ENCODE measurements around the gene TLE2. TPM values are rescaled to one million over a fixed set of nuclear protein-coding genes. Genes with fewer than 3 reads are reported as not detected.

The TLE2 gene
- total and polyA plus RNA-seq, 9 of the 15 experiments (the other 6 are each of a cell fraction or from before 2014, with no cell fraction given), result 0.35 to 13.1 (median 6.2) TPM

DNA sequence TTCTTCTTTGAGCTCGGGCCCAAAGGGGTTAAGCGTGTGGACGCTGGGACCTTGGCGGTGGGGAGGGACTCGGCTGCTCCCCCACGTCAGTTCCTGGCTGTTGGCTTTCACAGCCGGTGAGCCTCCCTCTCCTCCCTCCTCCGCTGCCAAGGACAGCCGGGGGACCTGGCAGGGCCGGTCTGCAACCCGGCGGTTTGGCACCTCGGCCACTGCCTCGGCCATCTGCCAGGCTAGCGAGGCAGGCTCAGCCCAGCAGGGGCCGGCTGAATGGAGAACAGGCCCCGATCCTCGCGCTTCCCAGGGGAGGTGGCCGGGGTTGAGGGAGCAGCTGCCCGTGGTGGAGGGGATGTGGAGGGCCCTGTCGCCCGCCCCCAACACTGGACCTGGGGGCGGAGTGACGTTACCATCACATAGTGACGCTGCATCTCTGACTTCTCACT, 28.2 kb upstream of the TLE2 start (continued):
- no peak for TF ChIP-seq ZNF384 (IDR thresholded peaks at IDR 0.05; ENCODE audit: low read depth, low read length)
- no peak for TF ChIP-seq ZZZ3 (IDR thresholded peaks at IDR 0.05)
- TF ChIP-seq TRIM24 (IDR thresholded peaks at IDR 0.05), result no peak
- no peak for TF ChIP-seq ZKSCAN1 (IDR thresholded peaks at IDR 0.05; ENCODE audit: low read depth, low read length)
- no peak for TF ChIP-seq TARDBP (IDR thresholded peaks at IDR 0.05)
- no peak for TF ChIP-seq ZNF134 (CRISPR knock-in tag; conservative IDR thresholded peaks at IDR 0.05)
- TF ChIP-seq, protein P1, sequence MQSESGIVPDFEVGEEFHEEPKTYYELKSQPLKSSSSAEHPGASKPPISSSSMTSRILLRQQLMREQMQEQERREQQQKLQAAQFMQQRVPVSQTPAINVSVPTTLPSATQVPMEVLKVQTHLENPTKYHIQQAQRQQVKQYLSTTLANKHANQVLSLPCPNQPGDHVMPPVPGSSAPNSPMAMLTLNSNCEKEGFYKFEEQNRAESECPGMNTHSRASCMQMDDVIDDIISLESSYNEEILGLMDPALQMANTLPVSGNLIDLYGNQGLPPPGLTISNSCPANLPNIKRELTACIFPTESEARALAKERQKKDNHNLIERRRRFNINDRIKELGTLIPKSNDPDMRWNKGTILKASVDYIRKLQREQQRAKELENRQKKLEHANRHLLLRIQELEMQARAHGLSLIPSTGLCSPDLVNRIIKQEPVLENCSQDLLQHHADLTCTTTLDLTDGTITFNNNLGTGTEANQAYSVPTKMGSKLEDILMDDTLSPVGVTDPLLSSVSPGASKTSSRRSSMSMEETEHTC (IDR thresholded peaks at IDR 0.05), result no peak
- no peak for TF ChIP-seq BRD4 (IDR thresholded peaks at IDR 0.05)
- TF ChIP-seq, protein P2, sequence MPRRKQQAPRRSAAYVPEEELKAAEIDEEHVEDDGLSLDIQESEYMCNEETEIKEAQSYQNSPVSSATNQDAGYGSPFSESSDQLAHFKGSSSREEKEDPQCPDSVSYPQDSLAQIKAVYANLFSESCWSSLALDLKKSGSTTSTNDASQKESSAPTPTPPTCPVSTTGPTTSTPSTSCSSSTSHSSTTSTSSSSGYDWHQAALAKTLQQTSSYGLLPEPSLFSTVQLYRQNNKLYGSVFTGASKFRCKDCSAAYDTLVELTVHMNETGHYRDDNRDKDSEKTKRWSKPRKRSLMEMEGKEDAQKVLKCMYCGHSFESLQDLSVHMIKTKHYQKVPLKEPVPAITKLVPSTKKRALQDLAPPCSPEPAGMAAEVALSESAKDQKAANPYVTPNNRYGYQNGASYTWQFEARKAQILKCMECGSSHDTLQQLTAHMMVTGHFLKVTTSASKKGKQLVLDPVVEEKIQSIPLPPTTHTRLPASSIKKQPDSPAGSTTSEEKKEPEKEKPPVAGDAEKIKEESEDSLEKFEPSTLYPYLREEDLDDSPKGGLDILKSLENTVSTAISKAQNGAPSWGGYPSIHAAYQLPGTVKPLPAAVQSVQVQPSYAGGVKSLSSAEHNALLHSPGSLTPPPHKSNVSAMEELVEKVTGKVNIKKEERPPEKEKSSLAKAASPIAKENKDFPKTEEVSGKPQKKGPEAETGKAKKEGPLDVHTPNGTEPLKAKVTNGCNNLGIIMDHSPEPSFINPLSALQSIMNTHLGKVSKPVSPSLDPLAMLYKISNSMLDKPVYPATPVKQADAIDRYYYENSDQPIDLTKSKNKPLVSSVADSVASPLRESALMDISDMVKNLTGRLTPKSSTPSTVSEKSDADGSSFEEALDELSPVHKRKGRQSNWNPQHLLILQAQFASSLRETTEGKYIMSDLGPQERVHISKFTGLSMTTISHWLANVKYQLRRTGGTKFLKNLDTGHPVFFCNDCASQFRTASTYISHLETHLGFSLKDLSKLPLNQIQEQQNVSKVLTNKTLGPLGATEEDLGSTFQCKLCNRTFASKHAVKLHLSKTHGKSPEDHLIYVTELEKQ (CRISPR knock-in tag; IDR thresholded peaks at IDR 0.05), result no peak
- TF ChIP-seq ZNF778 (CRISPR knock-in tag; IDR thresholded peaks at IDR 0.05), result no peak
- TF ChIP-seq MTA2 (IDR thresholded peaks at IDR 0.05; ENCODE audit: low read depth), result no peak
- no peak for TF ChIP-seq XRCC4 (IDR thresholded peaks at IDR 0.05; ENCODE audit: extremely low read depth, insufficient read depth, insufficient read length)
- TF ChIP-seq TCF7 (IDR thresholded peaks at IDR 0.05; ENCODE audit: borderline replicate concordance), result no peak
- no peak for TF ChIP-seq ZBTB8A (IDR thresholded peaks at IDR 0.05; ENCODE audit: partially characterized antibody)
- no peak for TF ChIP-seq NFRKB (IDR thresholded peaks at IDR 0.05; ENCODE audit: low read depth)
- TF ChIP-seq PCBP1 (IDR thresholded peaks at IDR 0.05; ENCODE audit: low read depth, low read length, poor library complexity, severe bottlenecking), result peak; percentile 39
- TF ChIP-seq GTF2A2 (tag; IDR thresholded peaks at IDR 0.05), result no peak
- peak; percentile 67 for TF ChIP-seq RBM22 (IDR thresholded peaks at IDR 0.05; ENCODE audit: low read depth, low read length, poor library complexity, severe bottlenecking)
- TF ChIP-seq FIP1L1 (IDR thresholded peaks at IDR 0.05; ENCODE audit: low read depth, low read length, poor library complexity, severe bottlenecking), result peak; percentile 68
- TF ChIP-seq MAZ (CRISPR knock-in tag; conservative IDR thresholded peaks at IDR 0.05 in 1 of 2, IDR thresholded peaks at IDR 0.05 in 1 of 2), result no peak
- TF ChIP-seq RFX5 (IDR thresholded peaks at IDR 0.05; ENCODE audit: low read depth, low read length), result no peak
- TF ChIP-seq, protein P3, sequence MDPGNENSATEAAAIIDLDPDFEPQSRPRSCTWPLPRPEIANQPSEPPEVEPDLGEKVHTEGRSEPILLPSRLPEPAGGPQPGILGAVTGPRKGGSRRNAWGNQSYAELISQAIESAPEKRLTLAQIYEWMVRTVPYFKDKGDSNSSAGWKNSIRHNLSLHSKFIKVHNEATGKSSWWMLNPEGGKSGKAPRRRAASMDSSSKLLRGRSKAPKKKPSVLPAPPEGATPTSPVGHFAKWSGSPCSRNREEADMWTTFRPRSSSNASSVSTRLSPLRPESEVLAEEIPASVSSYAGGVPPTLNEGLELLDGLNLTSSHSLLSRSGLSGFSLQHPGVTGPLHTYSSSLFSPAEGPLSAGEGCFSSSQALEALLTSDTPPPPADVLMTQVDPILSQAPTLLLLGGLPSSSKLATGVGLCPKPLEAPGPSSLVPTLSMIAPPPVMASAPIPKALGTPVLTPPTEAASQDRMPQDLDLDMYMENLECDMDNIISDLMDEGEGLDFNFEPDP (CRISPR knock-in tag; IDR thresholded peaks at IDR 0.05), result no peak
- TF ChIP-seq ESRRB (CRISPR knock-in tag; IDR thresholded peaks at IDR 0.05; ENCODE audit: borderline replicate concordance), result no peak
- TF ChIP-seq ATF1 (CRISPR knock-in tag; IDR thresholded peaks at IDR 0.05), result no peak
- 0 out of 2 replicates have a peak, but pooled peaks have one; percentile 10 for TF ChIP-seq ATF1 (tag; IDR thresholded peaks at IDR 0.05)
